Stimulated activated CD4-positive, alpha-beta T cell treated with anti-CD3 and anti-CD28 coated beads, Interleukin-1b, Interleukin-23, amount 100 ng/mL, for 24 hours (primary cell): ENCODE results near the gene RHOV.
A peak's percentile ranks its signal among the peaks of the same experiment; 100 is the strongest.

Source experiments
- DNase-seq, 4 experiments: peaks; one replicate each; pipeline ENCODE4 v3.0.0-alpha.2; 2020; ENCODE audit warnings: low read depth in 4 of 4, low spot score in 1 of 4

RHOV gene

DNA sequence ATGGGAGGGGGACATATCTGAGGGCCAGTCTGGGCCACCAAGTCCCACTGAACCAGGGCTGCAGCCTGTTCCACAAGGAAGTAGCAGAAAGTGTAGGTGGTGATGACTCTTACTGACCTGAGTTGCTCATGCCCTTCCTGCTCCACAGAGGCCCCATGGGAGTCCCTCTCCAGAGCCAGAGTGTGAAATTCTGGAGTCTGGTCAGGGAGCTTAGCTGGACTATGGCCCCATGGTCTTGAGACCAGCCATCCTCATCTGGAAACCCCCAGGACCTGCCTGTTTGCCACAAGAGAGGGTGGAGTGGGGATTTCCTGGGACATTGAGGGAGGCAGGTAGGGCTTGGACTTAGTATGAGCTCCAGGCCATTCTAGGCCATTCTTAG, 27.2 kb downstream of the RHOV start:
- DNase-seq: no peak

DNA sequence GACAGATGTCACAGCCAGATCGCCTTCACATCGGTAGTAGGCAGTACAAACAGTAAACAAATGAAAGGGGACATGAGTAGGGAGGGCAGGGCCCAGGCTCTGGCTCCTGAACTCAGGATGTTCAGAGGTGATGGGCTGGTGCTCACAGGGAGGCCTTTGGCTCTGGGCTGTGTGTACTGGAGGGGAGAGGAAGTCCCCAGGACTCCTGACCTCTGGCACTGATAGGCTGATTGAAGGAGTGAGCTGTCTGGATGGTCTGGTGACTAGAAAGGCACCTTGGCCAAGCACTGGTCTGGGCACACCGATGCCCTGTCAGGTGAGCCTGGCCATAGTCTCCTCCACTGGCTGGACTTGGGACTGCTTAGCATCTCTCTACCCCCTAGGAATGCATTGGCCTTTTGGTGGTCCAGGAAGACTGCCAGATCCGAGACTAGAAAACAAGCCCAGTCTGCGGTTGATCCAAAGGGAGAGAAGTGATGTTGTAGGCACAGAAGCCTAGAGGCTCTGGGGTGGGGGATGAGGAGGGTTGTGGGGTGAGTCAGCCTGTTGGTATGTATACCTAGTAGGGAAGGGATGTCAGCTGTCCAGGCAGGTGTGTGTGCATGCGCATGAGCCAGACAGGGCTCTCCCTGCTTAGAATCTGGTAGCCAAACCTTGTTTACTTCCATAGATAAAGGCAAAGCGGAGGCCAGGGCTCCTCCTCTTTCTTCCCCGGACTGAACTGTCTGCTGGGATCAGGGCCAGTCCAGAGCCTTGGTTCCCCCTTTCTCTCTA, 28.3 kb downstream of the RHOV start:
- no peak for DNase-seq

DNA sequence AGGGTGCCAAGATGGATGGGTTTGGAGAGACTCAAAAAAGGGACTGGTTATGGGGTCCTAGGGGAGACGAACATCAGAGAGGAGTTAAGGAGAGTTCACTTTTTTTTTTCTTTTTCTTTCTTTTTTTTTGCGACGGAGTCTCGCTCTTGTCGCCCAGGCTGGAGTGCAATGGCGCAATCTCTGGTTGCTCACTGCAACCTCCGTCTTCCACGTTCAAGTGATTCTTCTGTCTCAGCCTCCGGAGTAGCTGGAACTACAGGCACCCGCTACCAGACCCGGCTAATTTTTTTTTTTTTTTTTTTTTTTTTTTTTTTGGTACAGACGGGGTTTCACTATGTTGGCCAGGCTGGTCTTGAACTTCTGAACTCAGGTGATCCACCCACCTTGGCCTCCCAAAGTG, 29.0 kb downstream of the RHOV start:
- no peak for DNase-seq

DNA sequence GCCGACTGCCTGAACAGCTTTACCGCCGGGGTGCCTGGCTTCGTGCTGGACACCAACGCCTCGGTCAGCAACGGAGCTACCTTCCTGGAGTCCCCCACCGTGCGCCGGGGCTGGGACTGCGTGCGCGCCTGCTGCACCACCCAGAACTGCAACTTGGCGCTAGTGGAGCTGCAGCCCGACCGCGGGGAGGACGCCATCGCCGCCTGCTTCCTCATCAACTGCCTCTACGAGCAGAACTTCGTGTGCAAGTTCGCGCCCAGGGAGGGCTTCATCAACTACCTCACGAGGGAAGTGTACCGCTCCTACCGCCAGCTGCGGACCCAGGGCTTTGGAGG, 29.4 kb downstream of the RHOV start:
- peak in 2 of 4 experiments; percentile 20 to 21 for DNase-seq

DNA sequence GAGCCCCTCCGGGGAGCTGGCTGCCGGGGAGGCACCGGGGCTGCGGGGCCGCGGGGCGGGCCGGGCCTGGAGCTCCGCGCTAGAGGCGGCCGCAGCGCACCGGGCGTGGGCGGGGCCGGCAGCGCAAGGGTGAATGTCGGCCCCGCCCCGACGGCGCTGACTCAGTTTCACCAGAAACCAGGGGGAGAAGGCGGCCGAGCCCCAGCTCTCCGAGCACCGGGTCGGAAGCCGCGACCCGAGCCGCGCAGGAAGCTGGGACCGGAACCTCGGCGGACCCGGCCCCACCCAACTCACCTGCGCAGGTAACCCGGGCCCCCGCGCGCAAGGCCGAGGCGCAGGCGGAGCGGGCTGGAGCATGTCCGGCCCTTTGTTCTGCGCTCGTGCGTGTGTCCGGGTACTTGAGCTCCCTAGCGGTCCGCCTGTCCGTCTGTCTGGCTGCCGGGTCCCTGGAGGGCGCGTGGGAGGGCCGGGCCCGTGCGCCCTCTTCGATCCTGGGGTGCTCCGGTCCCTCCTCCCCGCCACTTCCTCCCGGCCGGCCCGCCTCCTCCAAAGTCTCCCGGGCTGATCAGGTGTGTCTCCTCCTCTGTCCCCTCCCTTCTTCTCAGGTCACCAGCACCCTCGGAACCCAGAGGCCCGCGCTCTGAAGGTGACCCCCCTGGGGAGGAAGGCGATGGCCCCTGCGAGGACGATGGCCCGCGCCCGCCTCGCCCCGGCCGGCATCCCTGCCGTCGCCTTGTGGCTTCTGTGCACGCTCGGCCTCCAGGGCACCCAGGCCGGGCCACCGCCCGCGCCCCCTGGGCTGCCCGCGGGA, 29.9 kb downstream of the RHOV start, which contains the start of gene SPINT1:
TSS of gene SPINT1 (plus strand) at position 164 of the 811 bp plus-strand sequence. CDS start at position 671, 507 bp downstream.
- DNase-seq: peak; percentile 42 to 82 (median 56)

DNA sequence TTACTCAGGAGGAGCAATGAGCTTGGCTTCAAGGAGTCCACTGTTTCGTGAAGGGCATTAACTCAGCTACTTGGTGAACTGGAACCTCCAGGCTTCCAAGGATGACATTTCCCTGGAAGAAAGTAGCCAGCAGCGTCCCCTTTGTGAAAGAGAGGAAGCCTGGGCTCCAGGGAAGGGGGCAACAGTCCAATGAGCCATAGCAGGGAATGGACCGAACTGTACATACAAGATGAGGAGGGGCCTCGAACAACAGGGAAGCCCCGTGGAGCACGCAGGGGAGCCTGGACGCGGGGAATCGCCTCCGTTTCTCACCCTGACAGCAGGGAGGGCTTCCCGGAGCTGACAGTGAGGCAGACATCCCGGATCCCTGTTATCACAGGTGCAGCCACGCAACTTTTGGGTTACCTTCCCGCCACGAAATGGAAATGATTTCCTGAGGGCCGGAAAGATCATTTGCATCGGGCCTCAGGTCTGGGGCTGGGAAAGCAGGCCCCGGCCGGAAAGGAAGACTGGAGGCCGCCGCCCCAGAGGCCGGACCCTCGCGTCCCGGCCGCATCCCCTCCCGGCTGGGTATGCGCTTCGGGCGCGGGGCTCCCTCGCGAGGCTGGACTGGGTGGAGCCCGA, 30.7 kb downstream of the RHOV start:
- no peak for DNase-seq

DNA sequence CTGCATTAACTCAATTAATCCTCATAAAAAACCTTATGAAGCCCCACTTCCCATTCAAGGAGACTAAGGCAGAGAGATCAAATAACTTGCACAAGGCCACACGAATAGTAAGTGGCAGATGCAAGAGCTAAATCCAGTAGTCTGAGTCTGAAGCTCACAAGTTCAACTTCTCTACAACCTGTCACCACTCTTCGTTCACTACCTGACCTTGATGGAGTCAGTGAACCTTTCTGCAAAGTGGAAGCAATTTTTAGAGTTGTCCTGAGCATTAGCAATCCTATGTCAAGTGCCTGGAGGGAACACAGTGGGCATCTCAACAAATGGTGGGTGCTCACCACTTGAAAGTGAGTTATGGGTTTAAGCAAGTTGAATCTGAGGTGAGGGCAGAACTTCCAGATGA, 32.3 kb downstream of the RHOV start:
- DNase-seq: no peak

DNA sequence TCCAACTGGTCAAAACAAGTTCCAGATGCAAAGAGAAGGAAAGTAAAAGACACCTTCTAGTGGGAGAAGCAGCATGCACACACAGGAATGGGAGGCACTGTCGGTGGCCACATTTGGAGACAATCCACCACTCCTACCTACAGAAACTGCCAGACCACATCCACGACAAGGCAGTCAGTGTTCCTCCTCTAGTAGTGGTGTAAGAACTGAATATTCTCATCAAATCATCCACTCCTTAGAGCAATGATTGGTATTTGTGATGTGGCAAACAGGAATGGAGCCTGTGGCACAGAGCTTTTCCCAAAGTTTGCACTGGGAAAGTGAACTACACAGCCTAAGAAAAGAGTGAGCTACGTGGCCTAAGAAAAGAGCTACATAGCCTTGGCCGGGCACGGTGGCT, 35.3 kb downstream of the RHOV start:
- DNase-seq: no peak

DNA sequence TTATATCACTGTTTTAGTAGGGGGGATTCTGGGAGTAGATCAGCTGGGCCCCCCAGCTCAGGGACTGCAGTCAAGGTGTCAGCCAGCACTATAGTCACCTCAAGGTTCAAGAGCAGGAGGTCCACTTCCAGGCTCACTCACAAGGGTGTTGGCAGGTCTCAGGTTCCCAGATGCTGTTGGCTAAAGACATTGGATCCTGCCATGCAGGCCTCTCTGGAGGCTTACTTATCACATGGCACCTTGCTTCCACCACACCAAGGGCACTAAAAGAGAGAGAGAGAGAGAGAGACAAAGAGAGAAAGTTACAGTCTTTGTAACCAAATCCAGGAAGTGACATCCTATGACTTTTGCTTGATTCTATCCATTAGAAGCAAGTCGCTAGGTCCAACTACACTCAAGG, 38.0 kb downstream of the RHOV start:
- no peak for DNase-seq

DNA sequence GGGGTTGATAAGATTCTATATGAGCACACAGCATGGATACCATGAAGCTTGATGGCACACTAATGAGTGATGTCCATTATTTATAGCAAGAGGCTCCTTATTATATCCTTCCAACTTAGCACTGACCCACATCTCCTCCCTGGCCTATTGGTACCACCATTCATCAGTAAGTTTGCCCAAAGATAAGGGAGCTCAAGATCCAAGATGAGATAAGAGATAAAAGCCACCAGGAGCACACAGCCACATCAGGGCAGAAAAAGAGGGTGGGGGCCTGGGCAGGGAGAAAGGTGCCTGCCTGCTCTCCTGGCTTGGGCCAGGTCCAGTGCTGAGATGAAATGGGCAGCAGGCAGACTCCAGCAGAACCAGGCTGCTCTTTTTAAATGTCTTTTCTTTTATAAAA, 41.1 kb downstream of the RHOV start:
- no peak for DNase-seq

DNA sequence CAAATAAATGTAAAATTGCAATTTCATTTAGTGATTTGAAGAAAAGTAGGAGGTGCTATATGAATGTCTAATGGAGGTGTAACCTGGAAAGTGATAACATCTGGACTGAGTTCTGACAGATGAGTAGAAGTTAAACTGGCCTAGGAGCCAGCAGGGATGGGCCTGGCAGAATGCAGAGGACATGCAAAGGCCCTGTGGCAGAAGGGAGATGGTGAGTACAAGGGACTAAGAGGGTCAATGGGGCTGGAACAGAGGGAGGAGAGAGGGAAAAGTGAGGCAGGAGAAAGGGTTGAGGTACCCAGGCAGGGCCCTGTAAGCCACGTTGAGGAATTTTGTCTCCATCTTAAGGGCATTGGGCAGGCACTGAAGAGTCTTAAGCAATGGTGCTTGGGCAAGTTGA, 42.2 kb downstream of the RHOV start:
- no peak for DNase-seq

DNA sequence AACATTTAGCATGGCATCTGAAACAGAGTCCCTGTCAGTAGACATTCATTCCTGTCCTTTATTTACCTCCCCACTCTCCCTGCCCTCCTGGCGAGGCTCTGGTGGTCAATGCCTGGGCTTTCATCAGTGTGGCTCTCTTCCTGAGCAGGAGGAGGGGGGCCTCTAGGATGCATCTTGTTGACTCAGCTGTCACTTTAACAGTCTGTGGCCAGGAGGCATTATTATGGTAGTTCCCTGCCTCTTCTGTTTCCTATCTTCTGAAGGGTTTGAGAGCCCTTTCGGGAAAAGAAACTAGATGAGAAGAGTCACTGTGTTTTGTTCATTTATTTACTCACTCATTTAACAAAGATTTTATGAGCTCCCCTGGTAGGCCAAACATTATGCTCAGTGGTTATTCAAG, 43.1 kb downstream of the RHOV start:
- DNase-seq: no peak

DNA sequence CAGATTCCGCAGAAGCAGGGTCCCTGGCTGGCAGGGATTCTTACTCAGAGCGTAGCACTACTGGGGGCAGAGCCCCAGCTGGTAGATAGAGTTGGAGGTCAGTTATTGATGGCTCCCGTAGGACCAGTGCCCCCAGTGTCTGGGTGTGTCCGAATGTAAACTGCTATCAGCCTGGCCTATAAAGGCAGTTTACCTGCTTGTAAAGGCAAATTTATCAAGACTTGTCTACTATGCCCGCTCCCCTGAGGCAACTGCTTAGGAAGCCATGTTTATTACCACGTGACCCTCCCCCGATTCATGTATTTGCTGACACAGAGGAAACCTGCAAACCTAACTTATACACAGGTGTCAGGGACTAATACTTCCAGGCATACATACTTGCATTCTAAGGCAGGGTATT, 44.9 kb downstream of the RHOV start:
- no peak for DNase-seq

DNA sequence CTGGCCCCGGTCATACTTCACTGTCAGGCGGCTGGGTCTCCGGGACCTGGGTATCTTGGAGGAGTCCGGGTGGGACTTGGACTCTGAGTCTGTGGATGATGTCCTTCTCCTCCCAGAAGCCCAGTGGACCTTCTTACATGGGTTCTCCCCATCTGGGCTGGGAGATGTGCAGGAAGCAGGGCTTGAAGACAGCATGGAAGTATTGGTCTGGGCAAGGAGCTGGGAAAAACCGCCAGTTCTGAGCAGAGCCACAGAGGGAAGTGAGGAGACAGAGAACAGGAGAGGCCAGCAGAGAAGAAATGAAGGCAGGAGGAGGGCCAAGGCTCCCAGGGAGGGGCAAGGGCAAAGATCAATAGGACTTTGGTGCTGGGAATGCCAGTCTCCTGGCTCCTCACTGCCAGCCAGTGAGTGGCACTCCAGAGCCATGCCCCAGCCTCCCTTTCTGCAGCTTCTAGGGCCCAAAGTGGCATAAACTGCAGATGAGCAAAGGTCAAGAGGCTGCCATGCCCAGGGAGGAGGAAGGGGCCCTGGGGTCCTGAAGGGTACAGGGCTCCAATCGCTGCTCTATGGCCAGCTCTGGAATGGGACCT, 45.5 kb downstream of the RHOV start, which contains the start of gene PPP1R14D:
TSS of gene PPP1R14D (minus strand) at position 262 of the 590 bp plus-strand sequence. CDS start at position 195, 67 bp downstream.
- DNase-seq: no peak

DNA sequence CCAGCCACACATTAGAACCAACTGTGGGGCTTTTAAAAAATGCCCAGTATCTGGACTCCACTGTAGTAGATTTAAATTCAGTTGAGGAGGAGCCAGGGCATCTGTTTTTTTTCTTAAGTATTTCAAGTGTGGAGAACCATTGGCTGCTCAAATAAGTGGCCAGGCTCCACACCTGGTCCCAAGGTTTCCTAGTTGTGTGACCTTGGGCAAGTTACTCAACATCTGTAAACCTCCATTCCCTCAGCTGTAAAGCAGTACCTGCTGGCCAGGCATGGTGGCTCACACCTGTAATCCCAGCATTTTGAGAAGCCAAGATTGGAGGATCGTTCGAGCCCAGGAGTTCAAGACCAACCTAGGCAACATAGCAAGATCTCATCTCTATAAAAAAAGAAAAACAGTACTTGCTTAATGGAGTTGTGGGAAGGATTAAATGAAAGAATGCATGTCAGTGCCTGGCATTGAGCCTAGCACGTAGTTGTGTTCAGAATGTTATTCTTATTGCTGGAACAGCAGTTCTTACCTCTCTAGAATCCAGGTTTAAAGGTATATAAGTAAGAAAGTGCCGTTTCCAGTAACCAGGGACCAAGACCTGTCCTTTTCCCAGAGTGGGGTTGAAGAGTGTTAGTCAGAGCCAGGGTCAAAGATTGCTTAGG, 47.5 kb downstream of the RHOV start:
- DNase-seq: no peak

DNA sequence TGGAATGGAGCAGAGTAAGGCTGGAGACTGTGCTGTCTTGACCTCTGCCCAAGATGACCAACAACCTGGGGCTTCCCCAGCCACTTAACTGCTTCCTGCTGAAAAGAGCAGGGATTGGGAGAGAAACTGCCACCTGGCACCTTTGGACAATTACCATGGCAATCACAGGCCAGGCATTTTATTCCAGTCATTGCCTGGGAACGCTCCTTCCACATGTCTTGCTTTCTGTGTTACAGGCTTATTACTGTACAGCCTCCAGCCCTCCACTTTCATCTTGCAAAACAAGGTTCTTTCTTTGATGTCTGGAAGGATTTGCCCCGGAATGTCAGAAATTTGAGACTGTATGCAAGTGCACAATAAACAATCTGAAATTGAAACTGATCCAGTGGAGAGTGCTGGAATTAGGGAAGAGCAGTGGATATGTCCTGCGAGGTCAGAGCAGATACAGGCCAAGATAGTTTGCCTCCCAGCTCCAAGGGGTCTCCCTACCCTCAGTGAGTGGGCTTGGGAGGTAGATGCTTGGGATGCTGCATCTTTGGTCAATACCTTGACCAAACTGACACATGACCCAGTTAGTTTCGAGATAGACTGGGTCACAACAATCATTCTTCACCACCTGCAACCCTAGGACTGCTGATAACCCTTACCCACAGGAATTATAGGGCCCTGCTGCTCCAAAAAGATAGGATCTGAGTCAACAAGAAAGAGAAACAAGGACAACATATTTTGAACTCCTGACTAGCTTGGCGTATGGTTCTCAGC, 48.2 kb downstream of the RHOV start:
- DNase-seq: no peak

DNA sequence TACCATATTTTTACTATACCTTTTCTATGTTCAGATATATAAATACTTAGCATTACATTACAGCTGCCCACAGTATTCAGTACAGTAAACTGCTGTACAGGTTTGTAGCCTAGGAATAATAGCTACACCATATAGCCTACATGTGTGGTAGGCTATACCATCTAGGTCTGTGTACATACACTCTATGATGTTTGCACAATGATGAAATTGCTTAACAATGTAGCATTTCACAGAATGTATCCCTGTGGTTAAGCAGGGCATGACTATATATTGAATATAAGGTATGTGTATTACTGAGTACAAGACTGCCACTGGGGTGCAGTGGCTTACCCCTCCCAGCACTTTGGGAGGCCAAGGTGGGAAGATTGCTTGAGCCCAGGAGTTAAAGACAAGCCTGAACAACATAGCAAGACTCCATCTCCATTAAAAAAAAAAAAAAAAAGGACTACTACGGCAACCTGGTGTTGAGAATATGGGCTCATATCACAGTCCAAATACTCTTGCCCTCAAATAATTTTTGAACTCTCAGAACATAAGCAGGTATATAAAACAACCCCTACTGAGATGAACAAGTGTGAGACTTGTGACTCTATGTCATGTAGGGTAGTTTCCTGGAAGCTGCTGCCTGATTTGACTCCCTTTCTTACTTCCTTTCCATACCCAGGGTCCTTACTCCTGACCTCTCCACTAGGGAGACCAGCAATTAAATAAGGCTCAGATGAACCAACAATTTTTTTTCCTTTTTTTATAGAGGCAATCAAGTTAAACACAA, 50.3 kb downstream of the RHOV start:
- DNase-seq: no peak
